H9 (cell line): Measurements from ENCODE around the gene IL1B. TPM values are rescaled to one million over a fixed set of nuclear protein-coding genes. Genes with fewer than 3 reads are reported as not detected.

ENCODE experiments used
- DNase-seq: peaks from one replicate; pipeline ENCODE4 v3.0.0-alpha.2; 2017
- H2AFZ ChIP-seq: one replicate; pipeline ENCODE4 v1.6.1; 2013; ENCODE audit warnings: mild to moderate bottlenecking, low read length, control low read depth, moderate library complexity
- H2AK5ac ChIP-seq: 2 replicates; pipeline ENCODE4 v1.6.1; 2013; ENCODE audit warnings: low read length, control low read depth, mixed read lengths; ENCODE audit not compliant: insufficient read length
- H2BK120ac ChIP-seq: one replicate; pipeline ENCODE4 v1.6.1; 2013; ENCODE audit warnings: low read depth, mild to moderate bottlenecking, low read length, control low read depth, inconsistent platforms; ENCODE audit not compliant: poor library complexity, severe bottlenecking
- H2BK12ac ChIP-seq: 2 replicates; pipeline ENCODE4 v1.6.1; 2013; ENCODE audit warnings: low read length, control low read depth, mixed read lengths, low read depth; ENCODE audit not compliant: insufficient read length
- H2BK15ac ChIP-seq: 2 replicates; pipeline ENCODE4 v1.6.1; 2013; ENCODE audit warnings: low read depth, low read length, control low read depth
- H2BK20ac ChIP-seq: one replicate; pipeline ENCODE4 v1.6.1; 2013; ENCODE audit warnings: low read depth, mild to moderate bottlenecking, low read length, control low read depth, inconsistent platforms; ENCODE audit not compliant: poor library complexity, severe bottlenecking
- H2BK5ac ChIP-seq: 2 replicates; pipeline ENCODE4 v1.6.1; 2013; ENCODE audit warnings: low read length, control low read depth, mixed read lengths; ENCODE audit not compliant: insufficient read length
- H3K14ac ChIP-seq: 2 replicates; pipeline ENCODE4 v1.6.1; 2013; ENCODE audit warnings: low read length, control low read depth; ENCODE audit not compliant: insufficient read depth
- H3K18ac ChIP-seq: 2 replicates; pipeline ENCODE4 v1.6.1; 2013; ENCODE audit warnings: low read depth, mild to moderate bottlenecking, mixed read lengths, low read length, control low read depth; ENCODE audit not compliant: insufficient read length
- H3K23ac ChIP-seq: 2 replicates; pipeline ENCODE4 v1.6.1; 2013; ENCODE audit warnings: low read length, control low read depth, mixed read lengths, low read depth; ENCODE audit not compliant: insufficient read length
- H3K23me2 ChIP-seq: 2 replicates; pipeline ENCODE4 v1.6.1; 2013; ENCODE audit warnings: low read depth, mild to moderate bottlenecking, mixed read lengths, low read length, control low read depth; ENCODE audit not compliant: insufficient read length, poor library complexity, severe bottlenecking
- H3K27ac ChIP-seq: 2 replicates; pipeline ENCODE4 v1.5.1; 2013; ENCODE audit warnings: low read length, control low read depth, mixed read lengths, low read depth; ENCODE audit not compliant: insufficient read length
- H3K27me3 ChIP-seq: 2 replicates; pipeline ENCODE4 v1.6.1; 2013; ENCODE audit warnings: low read length, control low read depth, inconsistent platforms; ENCODE audit not compliant: insufficient read depth
- H3K4ac ChIP-seq: 2 replicates; pipeline ENCODE4 v1.6.1; 2013; ENCODE audit warnings: low read depth, mild to moderate bottlenecking, control low read depth, inconsistent platforms, low read length, moderate library complexity
- H3K4me1 ChIP-seq: 2 replicates; pipeline ENCODE4 v1.6.1; 2013; ENCODE audit warnings: low read length, control low read depth, inconsistent platforms; ENCODE audit not compliant: insufficient read depth
- H3K4me2 ChIP-seq: 2 replicates; pipeline ENCODE4 v1.6.1; 2013; ENCODE audit warnings: low read length, control low read depth, mixed read lengths; ENCODE audit not compliant: insufficient read length, insufficient read depth
- H3K56ac ChIP-seq: 2 replicates; pipeline ENCODE4 v1.6.1; 2013; ENCODE audit warnings: low read depth, mild to moderate bottlenecking, mixed read lengths, low read length, control low read depth; ENCODE audit not compliant: insufficient read length
- H3K79me1 ChIP-seq: 2 replicates; pipeline ENCODE4 v1.6.1; 2013; ENCODE audit warnings: low read depth, mild to moderate bottlenecking, moderate library complexity, low read length, control low read depth, inconsistent platforms; ENCODE audit not compliant: insufficient read depth, poor library complexity, severe bottlenecking
- H3K79me2 ChIP-seq: 2 replicates; pipeline ENCODE4 v1.6.1; 2013; ENCODE audit warnings: low read length, control low read depth, inconsistent platforms; ENCODE audit not compliant: insufficient read depth
- H3K9ac ChIP-seq: 2 replicates; pipeline ENCODE4 v1.6.1; 2013; ENCODE audit warnings: low read length, control low read depth, mixed read lengths; ENCODE audit not compliant: insufficient read length; ENCODE audit errors: extremely low read depth
- H3K9me3 ChIP-seq: one replicate; pipeline ENCODE4 v1.6.1; 2013; ENCODE audit warnings: low read depth, low read length, inconsistent platforms; ENCODE audit not compliant: control insufficient read depth
- H3T11ph ChIP-seq: one replicate; pipeline ENCODE4 v1.6.1; 2013; ENCODE audit warnings: mild to moderate bottlenecking, low read length, control low read depth, inconsistent platforms
- H4K20me1 ChIP-seq: one replicate; pipeline ENCODE4 v1.6.1; 2013; ENCODE audit not compliant: control insufficient read depth, insufficient read length, insufficient read depth
- H4K5ac ChIP-seq: 2 replicates; pipeline ENCODE4 v1.6.1; 2013; ENCODE audit warnings: low read depth, mild to moderate bottlenecking, mixed read lengths, low read length, control low read depth; ENCODE audit not compliant: insufficient read length
- H4K8ac ChIP-seq: replicated peaks from 2 replicates; pipeline ENCODE4 v1.6.1; 2013; ENCODE audit warnings: low read length, control low read depth, mixed read lengths, low read depth; ENCODE audit not compliant: insufficient read length
- H4K91ac ChIP-seq: 2 replicates; pipeline ENCODE4 v1.6.1; 2013; ENCODE audit warnings: low read depth, mild to moderate bottlenecking, moderate library complexity, mixed read lengths, low read length, control low read depth; ENCODE audit not compliant: insufficient read length
- H3K27ac Mint-ChIP-seq, 3 experiments: 2 replicates in 2 of 3; 3 replicates in 1 of 3; pipeline ENCODE4 v1.8.0; 2020 to 2021; ENCODE audit warnings: mixed read lengths in 3 of 3, mild to moderate bottlenecking in 1 of 3, moderate library complexity in 1 of 3
- H3K27me3 Mint-ChIP-seq: 2 replicates; pipeline ENCODE4 v1.8.0; 2021; ENCODE audit warnings: low read depth, mild to moderate bottlenecking, moderate library complexity, mixed read lengths
- H3K36me3 Mint-ChIP-seq, 3 experiments: 2 replicates in 2 of 3; 3 replicates in 1 of 3; pipeline ENCODE4 v1.8.0; 2020 to 2021; ENCODE audit warnings: low read depth in 3 of 3, mixed read lengths in 3 of 3; ENCODE audit not compliant: insufficient read depth in 1 of 3
- H3K4me1 Mint-ChIP-seq, 2 experiments: 2 replicates each; pipeline ENCODE4 v1.8.0; 2020; ENCODE audit warnings: mixed read lengths in 2 of 2
- H3K4me3 Mint-ChIP-seq, 2 experiments: 2 replicates in 1 of 2; 3 replicates in 1 of 2; pipeline ENCODE4 v1.8.0; 2020 to 2021; ENCODE audit warnings: mild to moderate bottlenecking in 2 of 2, mixed read lengths in 2 of 2, moderate library complexity in 1 of 2
- H3K9me3 Mint-ChIP-seq, 2 experiments: 2 replicates in 1 of 2; 3 replicates in 1 of 2; pipeline ENCODE4 v1.8.0; 2020; ENCODE audit warnings: mild to moderate bottlenecking in 2 of 2, mixed read lengths in 2 of 2, moderate library complexity in 1 of 2
- total RNA-seq: library from RNA; stranded (reverse); gene quantifications from 2 replicates; pipeline ENCODE4 v1.2.1, GENCODE V29; 2021
- TF ChIP-seq, protein P1 (sequence below): fragments of 200-600 bp; sonication (generic); conservative IDR thresholded peaks from 3 replicates; pipeline ENCODE4 v1.8.0; 2021; ENCODE audit warnings: antibody characterized with exemption, mild to moderate bottlenecking

IL1B gene
- total RNA-seq, 1 experiment from 2014 or later, result not detected

- Mint-ChIP-seq H3K36me3 (peaks cover 0 to 2% (median 0%) of the 10 kb centered on the region in 3 experiments; a peak in 2 of 7 replicates), H3K27ac (no peak overlapping the region), H3K27me3 (peaks cover 3% of the 10 kb centered on the region; the same call in 1 of the 2 replicates), H3K4me1 (peaks cover 40 to 41% of the 10 kb centered on the region in 2 experiments), H3K4me3 (no peak overlapping the region), H3K9me3 (peaks cover 0 to 3% of the 10 kb centered on the region in 2 experiments; a peak in 3 of 5 replicates)
- H3K4me1 ChIP-seq, result peaks cover 10% of the 10 kb centered on the region; the same call in 1 of the 2 replicates
- H3K4me2 ChIP-seq, result no peak overlapping the region
- no peak overlapping the region for H2BK12ac ChIP-seq
- no peak overlapping the region for H2AFZ ChIP-seq
- H3K79me1 ChIP-seq, result no peaks in the 10 kb centered on the region
- no peak overlapping the region for H2BK5ac ChIP-seq
- no peak overlapping the region for H2AK5ac ChIP-seq
- DNase-seq, result no peak
- no peaks in the 10 kb centered on the region for H4K20me1 ChIP-seq
- no peak overlapping the region for H3K56ac ChIP-seq
- H3T11ph ChIP-seq, result no peak overlapping the region
- TF ChIP-seq, protein P1, sequence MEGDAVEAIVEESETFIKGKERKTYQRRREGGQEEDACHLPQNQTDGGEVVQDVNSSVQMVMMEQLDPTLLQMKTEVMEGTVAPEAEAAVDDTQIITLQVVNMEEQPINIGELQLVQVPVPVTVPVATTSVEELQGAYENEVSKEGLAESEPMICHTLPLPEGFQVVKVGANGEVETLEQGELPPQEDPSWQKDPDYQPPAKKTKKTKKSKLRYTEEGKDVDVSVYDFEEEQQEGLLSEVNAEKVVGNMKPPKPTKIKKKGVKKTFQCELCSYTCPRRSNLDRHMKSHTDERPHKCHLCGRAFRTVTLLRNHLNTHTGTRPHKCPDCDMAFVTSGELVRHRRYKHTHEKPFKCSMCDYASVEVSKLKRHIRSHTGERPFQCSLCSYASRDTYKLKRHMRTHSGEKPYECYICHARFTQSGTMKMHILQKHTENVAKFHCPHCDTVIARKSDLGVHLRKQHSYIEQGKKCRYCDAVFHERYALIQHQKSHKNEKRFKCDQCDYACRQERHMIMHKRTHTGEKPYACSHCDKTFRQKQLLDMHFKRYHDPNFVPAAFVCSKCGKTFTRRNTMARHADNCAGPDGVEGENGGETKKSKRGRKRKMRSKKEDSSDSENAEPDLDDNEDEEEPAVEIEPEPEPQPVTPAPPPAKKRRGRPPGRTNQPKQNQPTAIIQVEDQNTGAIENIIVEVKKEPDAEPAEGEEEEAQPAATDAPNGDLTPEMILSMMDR, result no peak
- H4K8ac ChIP-seq, result no peak overlapping the region
- H2BK15ac ChIP-seq, result no peak overlapping the region
- H3K14ac ChIP-seq, result no peak overlapping the region
- no peaks in the 10 kb centered on the region for H3K27me3 ChIP-seq
- no peak overlapping the region for H3K27ac ChIP-seq
- no peak overlapping the region for H4K5ac ChIP-seq
- no peak overlapping the region for H2BK20ac ChIP-seq
- no peak overlapping the region for H3K23ac ChIP-seq
- no peak overlapping the region for H3K18ac ChIP-seq
- no peak overlapping the region for H3K9ac ChIP-seq
- no peaks in the 10 kb centered on the region for H3K23me2 ChIP-seq
- H3K4ac ChIP-seq, result no peak overlapping the region
- no peak overlapping the region for H2BK120ac ChIP-seq
- H4K91ac ChIP-seq, result no peak overlapping the region
- no peaks in the 10 kb centered on the region for H3K79me2 ChIP-seq
- H3K9me3 ChIP-seq, result no peaks in the 10 kb centered on the region
Observed at GRCh38 chr2:112820343-112820742, 16.2 kb downstream of the IL1B start.
